ENCODE results near the gene PLAA. TPM values are rescaled to one million over a fixed set of nuclear protein-coding genes. Genes with fewer than 3 reads are reported as not detected.
A peak's percentile ranks its signal among the peaks of the same experiment; 100 is the strongest.

The PLAA gene
- total and polyA plus RNA-seq, 7 experiments from 2014 or later: 17.6 to 33.6 (median 24.3) TPM

GRCh38 chr9:26939955-26940711, 6.9 kb downstream of the PLAA start:
- Histone ChIP-seq H3K27ac (ENCODE audit: low read depth, low read length) (no peak overlapping the region), H3K36me3 (ENCODE audit: control insufficient read depth in 2 of 3, insufficient read depth in 3 of 3, low read length in 3 of 3) (peaks cover 0 to under 1% (median 0%) of the 10 kb centered on the region in 3 experiments), H3K4me1 (ENCODE audit: control insufficient read depth in 2 of 2, insufficient read depth in 2 of 2, low read length in 2 of 2) (peaks cover 18 to 32% of the 10 kb centered on the region in 2 donors), H3K9me3 (ENCODE audit: control insufficient read depth in 2 of 3, low read length in 3 of 3) (no peaks in the 10 kb centered on the region), H3K27me3 (ENCODE audit: control insufficient read depth in 2 of 2, insufficient read depth in 2 of 2, low read length in 2 of 2) (no peaks in the 10 kb centered on the region), H3K4me3 (ENCODE audit: low read length) (no peak overlapping the region)
- H3K27me3 Mint-ChIP-seq: no peaks in the 10 kb centered on the region
- intact Hi-C loops (cut with micrococcal nuclease): loop anchor here in 1 of 2 donors (2.0 kb wide), 1 partner anchor 17 kb away; no protein-coding TSS in a partner anchor
- DNase-seq: no peak
- peaks cover 6 to 43% (median 30%) of the 10 kb centered on the region in 5 donors for H3K36me3 Mint-ChIP-seq
- peaks cover 59 to 94% (median 85%) of the 10 kb centered on the region in 7 donors for H3K4me1 Mint-ChIP-seq
- no peak for ATAC-seq
- H3K4me3 Mint-ChIP-seq: peak overlapping the region in 8 of 10 donors; percentile 0 to 77 (median 44)
- POLR2A ChIA-PET: interaction anchor here (0.9 kb wide), 1 partner anchor 15 kb away, joined by 3 read pairs; no protein-coding TSS in a partner anchor
- CTCF ChIA-PET: no interaction called here
- peak overlapping the region in 7 of 9 donors; percentile 8 to 67 (median 34) for H3K27ac Mint-ChIP-seq
- H3K9me3 Mint-ChIP-seq: peaks cover 0 to 14% (median 7%) of the 10 kb centered on the region in 11 donors

GRCh38 chr9:26937816-26938371, 9.1 kb downstream of the PLAA start:
- ChIA-PET CTCF (interaction anchor here (0.9 kb wide), 1 partner anchor 95 kb away, joined by 3 read pairs; no protein-coding TSS in a partner anchor), POLR2A (no interaction called here)

GRCh38 chr9:26935847-26936246, 11.2 kb downstream of the PLAA start:
- Mint-ChIP-seq H3K4me3 (peak overlapping the region in 1 of 10 donors; percentile 18), H3K27me3 (no peaks in the 10 kb centered on the region), H3K27ac (no peak overlapping the region), H3K4me1 (peaks cover 31 to 53% (median 48%) of the 10 kb centered on the region in 7 donors), H3K9me3 (peaks cover 0 to 14% (median 7%) of the 10 kb centered on the region in 11 donors), H3K36me3 (peaks cover 6 to 28% (median 20%) of the 10 kb centered on the region in 5 donors)
- intact Hi-C loops (cut with micrococcal nuclease): no loop called here
- H3K36me3 ChIP-seq (ENCODE audit: control insufficient read depth in 2 of 3, insufficient read depth in 3 of 3, low read length in 3 of 3): peaks cover 0 to 12% (median 0%) of the 10 kb centered on the region in 3 experiments
- ChIA-PET CTCF (no interaction called here), POLR2A (interaction anchor here (1.0 kb wide), 1 partner anchor 20 kb away, joined by 5 read pairs; the partner anchor contains the start of gene IFT74)
- H3K9me3 ChIP-seq (ENCODE audit: control insufficient read depth in 2 of 3, low read length in 3 of 3): no peaks in the 10 kb centered on the region
- DNase-seq (no peak), ATAC-seq (no peak)
- no peak overlapping the region for H3K4me3 ChIP-seq (ENCODE audit: low read length)
- peaks cover 7 to 15% of the 10 kb centered on the region in 2 donors for H3K4me1 ChIP-seq (ENCODE audit: control insufficient read depth in 2 of 2, insufficient read depth in 2 of 2, low read length in 2 of 2)
- no peaks in the 10 kb centered on the region for H3K27me3 ChIP-seq (ENCODE audit: control insufficient read depth in 2 of 2, insufficient read depth in 2 of 2, low read length in 2 of 2)
- no peak overlapping the region for H3K27ac ChIP-seq (ENCODE audit: low read depth, low read length)

More at GRCh38 chr9:26937816-26938371, 9.1 kb downstream of the PLAA start:
- H3K4me3 ChIP-seq (ENCODE audit: low read length): no peak overlapping the region
- ATAC-seq (no peak), DNase-seq (no peak)
- Mint-ChIP-seq H3K27ac (peak overlapping the region in 2 of 9 donors; percentile 4 to 19), H3K4me3 (peak overlapping the region in 2 of 10 donors; percentile 16 to 18), H3K9me3 (peaks cover 0 to 14% (median 7%) of the 10 kb centered on the region in 11 donors), H3K27me3 (no peaks in the 10 kb centered on the region), H3K36me3 (peaks cover 6 to 34% (median 26%) of the 10 kb centered on the region in 5 donors), H3K4me1 (peaks cover 43 to 74% (median 67%) of the 10 kb centered on the region in 7 donors)
- no peak overlapping the region for H3K27ac ChIP-seq (ENCODE audit: low read depth, low read length)
- H3K36me3 ChIP-seq (ENCODE audit: control insufficient read depth in 2 of 3, insufficient read depth in 3 of 3, low read length in 3 of 3): peaks cover 0 to 8% (median 0%) of the 10 kb centered on the region in 3 experiments
- H3K9me3 ChIP-seq (ENCODE audit: control insufficient read depth in 2 of 3, low read length in 3 of 3): no peaks in the 10 kb centered on the region
- intact Hi-C loops (cut with micrococcal nuclease): no loop called here
- peaks cover 8 to 28% of the 10 kb centered on the region in 2 donors for H3K4me1 ChIP-seq (ENCODE audit: control insufficient read depth in 2 of 2, insufficient read depth in 2 of 2, low read length in 2 of 2)
- no peaks in the 10 kb centered on the region for H3K27me3 ChIP-seq (ENCODE audit: control insufficient read depth in 2 of 2, insufficient read depth in 2 of 2, low read length in 2 of 2)

- H3K36me3 Mint-ChIP-seq: peaks cover 16 to 34% (median 26%) of the 10 kb centered on the region in 5 donors
- H3K27me3 Mint-ChIP-seq: no peaks in the 10 kb centered on the region
- ChIA-PET POLR2A (no interaction called here), CTCF (interaction anchor here (0.6 kb wide), 1 partner anchor 30 kb away, joined by 3 read pairs; no protein-coding TSS in a partner anchor)
- H3K9me3 Mint-ChIP-seq: no peaks in the 10 kb centered on the region
- intact Hi-C loops (cut with micrococcal nuclease): loop anchor here in 1 of 2 donors (5.0 kb wide), 1 partner anchor 37 kb away; the partner anchor contains the start of gene CAAP1
- H3K27me3 ChIP-seq (ENCODE audit: control insufficient read depth in 2 of 2, insufficient read depth in 2 of 2, low read length in 2 of 2): no peaks in the 10 kb centered on the region
- H3K9me3 ChIP-seq (ENCODE audit: control insufficient read depth in 2 of 3, low read length in 3 of 3): no peaks in the 10 kb centered on the region
- H3K27ac Mint-ChIP-seq: no peak overlapping the region
- H3K36me3 ChIP-seq (ENCODE audit: control insufficient read depth in 2 of 3, insufficient read depth in 3 of 3, low read length in 3 of 3): peaks cover 10 to 44% (median 25%) of the 10 kb centered on the region in 3 experiments
- no peak overlapping the region for H3K4me3 Mint-ChIP-seq
- DNase-seq: no peak
- no peak overlapping the region for H3K27ac ChIP-seq (ENCODE audit: low read depth, low read length)
- H3K4me1 Mint-ChIP-seq: peaks cover 0 to 7% (median 0%) of the 10 kb centered on the region in 7 donors
- H3K4me1 ChIP-seq (ENCODE audit: control insufficient read depth in 2 of 2, insufficient read depth in 2 of 2, low read length in 2 of 2): no peaks in the 10 kb centered on the region
- no peak overlapping the region for H3K4me3 ChIP-seq (ENCODE audit: low read length)
- no peak for ATAC-seq
These were observed 18.0 kb downstream of the PLAA start for GRCh38 chr9:26928902-26929495.

GRCh38 chr9:26925609-26926008, 21.4 kb downstream of the PLAA start:
- Mint-ChIP-seq H3K27ac (no peak overlapping the region), H3K4me1 (peaks cover 0 to 11% (median 0%) of the 10 kb centered on the region in 7 donors), H3K9me3 (no peaks in the 10 kb centered on the region), H3K4me3 (no peak overlapping the region), H3K27me3 (no peaks in the 10 kb centered on the region), H3K36me3 (peaks cover 26 to 52% (median 40%) of the 10 kb centered on the region in 5 donors)
- Histone ChIP-seq H3K4me1 (ENCODE audit: control insufficient read depth in 2 of 2, insufficient read depth in 2 of 2, low read length in 2 of 2) (no peaks in the 10 kb centered on the region), H3K36me3 (ENCODE audit: control insufficient read depth in 2 of 3, insufficient read depth in 3 of 3, low read length in 3 of 3) (peaks cover 10 to 70% (median 51%) of the 10 kb centered on the region in 3 experiments), H3K27ac (ENCODE audit: low read depth, low read length) (no peak overlapping the region), H3K9me3 (ENCODE audit: control insufficient read depth in 2 of 3, low read length in 3 of 3) (no peaks in the 10 kb centered on the region), H3K4me3 (ENCODE audit: low read length) (no peak overlapping the region), H3K27me3 (ENCODE audit: control insufficient read depth in 2 of 2, insufficient read depth in 2 of 2, low read length in 2 of 2) (no peaks in the 10 kb centered on the region)
- ATAC-seq (no peak), DNase-seq (no peak)
- CTCF ChIA-PET: no interaction called here
- POLR2A ChIA-PET: no interaction called here
- intact Hi-C loops (cut with micrococcal nuclease): loop anchor here in 1 of 2 donors (5.0 kb wide), 1 partner anchor 33 kb away; the partner anchor contains the start of gene CAAP1

- intact Hi-C loops (cut with micrococcal nuclease): no loop called here
- no peak overlapping the region for H3K4me3 ChIP-seq (ENCODE audit: low read length)
- no peaks in the 10 kb centered on the region for H3K4me1 ChIP-seq (ENCODE audit: control insufficient read depth in 2 of 2, insufficient read depth in 2 of 2, low read length in 2 of 2)
- Mint-ChIP-seq H3K4me3 (no peak overlapping the region), H3K4me1 (peaks cover 0 to 4% (median 0%) of the 10 kb centered on the region in 7 donors), H3K9me3 (no peaks in the 10 kb centered on the region), H3K27ac (no peak overlapping the region), H3K27me3 (no peaks in the 10 kb centered on the region), H3K36me3 (peaks cover 23 to 67% (median 53%) of the 10 kb centered on the region in 5 donors)
- ATAC-seq: no peak
- H3K9me3 ChIP-seq (ENCODE audit: control insufficient read depth in 2 of 3, low read length in 3 of 3): no peaks in the 10 kb centered on the region
- no peak for DNase-seq
- CTCF ChIA-PET: no interaction called here
- no peaks in the 10 kb centered on the region for H3K27me3 ChIP-seq (ENCODE audit: control insufficient read depth in 2 of 2, insufficient read depth in 2 of 2, low read length in 2 of 2)
- no peak overlapping the region for H3K27ac ChIP-seq (ENCODE audit: low read depth, low read length)
- POLR2A ChIA-PET: no interaction called here
- H3K36me3 ChIP-seq (ENCODE audit: control insufficient read depth in 2 of 3, insufficient read depth in 3 of 3, low read length in 3 of 3): peaks cover 14 to 83% (median 35%) of the 10 kb centered on the region in 3 experiments
These were observed 27.3 kb downstream of the PLAA start for GRCh38 chr9:26919698-26920097.

All from naive thymus-derived CD4-positive, alpha-beta T cell (primary cell).